ENCODE results near the gene FGF22.
A peak's percentile ranks its signal among the peaks of the same experiment; 100 is the strongest.
"Not testable (repeated sequence)": the region's sequence is repeated elsewhere in the genome, so short reads cannot be mapped to it uniquely, and the experiment has no call there.

Gene FGF22

DNA sequence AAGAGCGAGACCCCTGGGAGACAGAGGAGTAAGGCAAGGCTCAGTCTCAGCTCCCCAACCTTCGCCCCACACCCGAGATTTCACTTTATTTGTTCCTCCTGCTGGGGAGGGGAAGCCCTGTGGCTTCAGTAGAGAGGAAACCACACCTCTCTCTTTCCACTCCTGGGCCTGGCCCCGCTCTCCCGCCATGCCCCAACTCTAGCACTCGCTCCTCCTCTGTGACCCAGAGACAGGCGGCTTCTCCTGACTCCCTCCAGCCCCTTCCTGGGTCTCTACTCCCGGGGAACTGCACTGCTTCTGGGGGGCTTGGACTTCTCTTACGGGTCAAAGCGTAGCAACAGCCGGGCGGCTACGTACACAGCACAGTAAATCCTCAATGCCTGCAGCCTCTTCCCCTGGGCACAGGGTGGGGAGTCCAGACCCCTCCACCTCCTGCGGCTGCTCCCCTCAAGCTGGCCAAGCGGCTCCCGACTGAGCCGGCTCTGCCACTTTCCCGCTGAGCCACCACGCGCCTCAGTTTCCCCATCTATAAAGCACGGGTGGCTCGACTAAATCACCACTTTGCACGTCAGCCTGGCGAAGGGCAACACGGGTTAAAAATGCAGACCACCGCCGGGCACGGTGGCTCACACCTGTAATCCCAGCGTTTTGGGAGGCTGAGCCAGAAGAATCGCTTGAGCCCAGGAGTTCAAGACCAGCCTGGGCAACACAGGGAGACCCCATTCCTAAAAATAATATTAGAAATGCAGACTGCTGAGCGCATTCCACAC, 21.9 kb downstream of the FGF22 start:
- DNase-seq, result peak; percentile 73 to 76

- DNase-seq, result peak; percentile 66 to 73
Measured at GRCh38 chr19:662207-662961, 22.7 kb downstream of the FGF22 start.

DNA sequence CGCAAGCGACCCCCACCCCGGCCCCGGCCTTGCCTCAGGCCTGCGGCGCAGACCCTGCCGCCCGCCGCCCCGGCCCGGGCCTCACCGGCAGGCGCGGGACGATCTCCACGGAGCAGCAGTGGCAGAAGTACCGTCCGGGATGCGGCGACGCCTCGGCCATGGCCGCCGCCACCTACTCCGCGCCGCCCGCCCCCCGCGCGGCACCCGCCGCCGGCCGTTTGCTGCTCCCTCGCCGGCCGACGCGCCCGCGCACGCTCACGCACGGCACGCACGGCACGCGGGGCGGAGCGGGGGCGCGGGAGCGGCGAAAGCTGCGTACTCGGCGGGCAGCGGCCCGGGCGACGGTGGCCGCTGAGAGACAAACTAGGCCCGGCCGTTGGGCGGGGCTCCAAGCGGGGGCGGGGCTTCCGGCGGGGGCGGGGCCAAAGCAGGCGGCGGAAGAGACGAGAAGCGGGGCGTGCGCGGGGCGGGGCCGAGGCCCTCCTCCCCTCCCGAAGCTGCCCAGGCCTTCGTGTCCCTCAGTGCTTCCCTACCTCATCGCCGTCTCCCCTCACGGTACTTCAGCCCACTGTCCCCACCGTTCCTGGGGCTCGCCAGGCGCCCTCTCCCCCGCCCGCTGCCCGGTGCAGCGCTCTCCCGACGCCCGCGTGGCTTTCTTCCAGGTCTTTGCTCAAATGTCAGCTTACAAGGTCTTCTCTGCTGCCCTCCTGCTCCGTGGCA, 23.4 kb downstream of the FGF22 start, which contains the start of gene RNF126:
Gene RNF126, minus strand, starts transcription at position 253 of the 720 bp plus-strand sequence. Its CDS starts 93 bp downstream, at position 160.
- DNase-seq, result peak; percentile 92 to 94

DNA sequence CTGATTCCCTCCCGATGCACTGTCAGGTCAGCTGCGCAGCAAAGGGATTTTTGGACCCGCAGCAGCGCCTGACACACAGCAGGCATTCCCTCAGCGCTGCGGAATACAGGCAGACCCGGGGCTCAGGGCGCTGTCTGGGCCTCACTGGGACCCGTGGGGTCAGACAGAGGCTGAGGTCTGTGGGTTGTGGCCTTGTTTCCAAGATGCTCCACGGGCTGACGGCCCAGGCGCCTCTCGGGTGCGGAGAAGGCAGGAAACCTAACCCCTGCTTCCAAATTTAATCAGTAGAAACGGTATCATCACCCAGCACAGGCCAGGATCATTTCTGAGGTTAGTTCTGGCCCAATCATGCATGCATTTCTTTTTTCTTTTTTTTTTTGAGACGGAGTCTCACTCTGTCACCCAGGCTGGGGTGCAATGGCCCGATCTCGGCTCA, 24.0 kb downstream of the FGF22 start:
- DNase-seq, result no peak

DNA sequence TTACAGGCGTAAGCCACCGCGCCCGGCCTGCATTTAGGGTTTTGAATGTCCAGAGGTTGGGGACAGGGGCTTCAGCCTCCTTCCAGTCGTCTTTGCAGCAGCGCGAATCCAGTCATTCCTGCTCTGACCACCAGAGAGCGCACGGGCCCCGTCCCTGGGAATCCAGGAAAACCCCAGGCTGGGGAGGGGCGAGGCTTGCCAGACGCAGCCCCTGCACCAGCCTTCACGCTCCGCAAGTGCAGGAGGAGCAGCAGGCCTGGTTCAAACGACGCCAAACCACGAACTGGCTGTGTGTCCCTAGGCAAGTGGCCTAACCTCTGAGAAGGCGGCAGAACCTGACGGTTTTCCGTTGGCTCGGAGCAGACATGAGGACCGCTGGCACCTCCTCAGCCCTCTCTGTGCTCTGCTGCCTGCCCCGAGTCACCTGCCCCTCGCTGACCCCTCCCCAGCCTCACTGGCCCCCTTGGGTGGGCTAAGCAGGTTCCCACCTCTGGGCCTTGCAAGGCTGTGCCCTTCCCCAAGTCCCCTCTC, 25.3 kb downstream of the FGF22 start:
- DNase-seq, result peak; percentile 82 to 87

GRCh38 chr19:666985-667573, 27.4 kb downstream of the FGF22 start:
- DNase-seq, result not testable (repeated sequence)

DNA sequence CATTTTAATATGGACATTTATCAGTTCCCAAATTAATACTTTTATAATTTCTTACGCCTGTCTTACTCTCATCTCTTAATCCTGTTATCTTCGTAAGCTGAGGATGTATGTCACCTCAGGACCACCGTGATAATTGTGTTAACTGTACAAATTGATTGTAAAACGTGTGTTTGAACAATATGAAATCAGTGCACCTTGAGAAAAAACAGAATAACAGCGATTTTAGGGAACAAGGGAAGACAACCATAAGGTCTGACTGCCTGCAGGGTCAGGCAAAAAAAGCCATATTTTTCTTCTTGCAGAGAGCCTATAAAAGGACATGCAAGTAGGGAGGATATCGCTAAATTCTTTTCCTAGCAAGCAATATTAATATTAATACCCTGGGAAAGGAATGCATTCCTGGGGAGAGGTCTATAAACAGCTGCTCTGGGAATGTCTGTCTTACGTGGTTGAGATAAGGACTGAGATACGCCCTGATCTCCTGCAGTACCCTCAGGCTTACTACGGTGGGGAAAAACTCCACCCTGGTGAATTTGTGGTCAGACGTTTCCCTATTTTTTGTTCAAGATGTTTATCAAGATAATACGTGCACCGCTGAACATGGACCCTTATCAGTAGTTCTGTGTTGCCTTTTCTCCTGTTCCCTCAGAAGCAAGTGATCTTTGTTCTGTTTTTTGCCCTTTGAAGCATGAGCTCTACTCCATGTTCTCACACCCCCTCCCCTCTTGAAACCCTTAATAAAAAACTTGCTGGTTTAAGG, 29.2 kb downstream of the FGF22 start:
- DNase-seq, result not testable (repeated sequence)

- no peak for DNase-seq
Measured at GRCh38 chr19:670609-671075, 31.0 kb downstream of the FGF22 start.

- no peak for DNase-seq
Measured at GRCh38 chr19:674282-675151, 34.8 kb downstream of the FGF22 start.

GRCh38 chr19:676007-676338, 36.3 kb downstream of the FGF22 start:
- no peak for DNase-seq

- DNase-seq, result no peak
Measured at GRCh38 chr19:676339-677105, 36.8 kb downstream of the FGF22 start, which contains the start of gene FSTL3. FSTL3 (plus strand) TSS chr19:676392; CDS start chr19:676424, 32 bp downstream.

GRCh38 chr19:677201-677600, 37.5 kb downstream of the FGF22 start:
- DNase-seq, result no peak

DNA sequence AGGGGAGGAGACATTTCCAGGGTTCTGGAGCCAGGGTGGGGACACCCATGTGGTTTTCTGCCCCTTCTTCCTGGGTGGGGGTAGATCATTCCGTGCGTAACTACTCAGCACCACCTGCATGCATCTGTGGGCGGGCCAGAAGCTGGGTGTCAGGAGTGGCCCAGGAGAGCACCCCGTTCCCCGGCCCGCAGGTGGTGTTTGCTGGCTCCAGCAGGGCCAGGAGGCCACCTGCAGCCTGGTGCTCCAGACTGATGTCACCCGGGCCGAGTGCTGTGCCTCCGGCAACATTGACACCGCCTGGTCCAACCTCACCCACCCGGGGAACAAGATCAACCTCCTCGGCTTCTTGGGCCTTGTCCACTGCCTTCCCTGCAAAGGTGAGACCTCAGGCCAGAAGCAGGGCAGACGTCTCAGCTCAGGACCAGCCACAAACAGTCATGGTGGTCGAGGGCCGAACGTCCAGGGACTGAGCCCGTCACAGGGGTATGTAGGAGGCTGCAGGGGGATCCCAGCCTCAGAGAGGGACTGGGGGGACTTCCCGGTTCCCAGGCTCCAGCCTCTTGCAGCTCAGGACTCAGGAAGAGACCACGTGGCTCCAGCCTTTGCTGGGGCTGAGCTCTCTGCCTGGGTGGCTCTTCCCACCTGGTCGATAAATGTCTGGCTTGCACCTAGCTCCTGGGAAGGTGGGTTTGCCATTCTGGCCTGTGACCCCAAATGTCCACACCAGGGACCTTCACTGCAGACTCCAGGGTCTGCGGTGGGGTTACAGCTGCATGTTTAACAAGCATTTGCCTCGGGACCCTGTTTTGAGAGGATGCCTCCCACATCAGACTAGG, 38.1 kb downstream of the FGF22 start:
- DNase-seq, result no peak

DNA sequence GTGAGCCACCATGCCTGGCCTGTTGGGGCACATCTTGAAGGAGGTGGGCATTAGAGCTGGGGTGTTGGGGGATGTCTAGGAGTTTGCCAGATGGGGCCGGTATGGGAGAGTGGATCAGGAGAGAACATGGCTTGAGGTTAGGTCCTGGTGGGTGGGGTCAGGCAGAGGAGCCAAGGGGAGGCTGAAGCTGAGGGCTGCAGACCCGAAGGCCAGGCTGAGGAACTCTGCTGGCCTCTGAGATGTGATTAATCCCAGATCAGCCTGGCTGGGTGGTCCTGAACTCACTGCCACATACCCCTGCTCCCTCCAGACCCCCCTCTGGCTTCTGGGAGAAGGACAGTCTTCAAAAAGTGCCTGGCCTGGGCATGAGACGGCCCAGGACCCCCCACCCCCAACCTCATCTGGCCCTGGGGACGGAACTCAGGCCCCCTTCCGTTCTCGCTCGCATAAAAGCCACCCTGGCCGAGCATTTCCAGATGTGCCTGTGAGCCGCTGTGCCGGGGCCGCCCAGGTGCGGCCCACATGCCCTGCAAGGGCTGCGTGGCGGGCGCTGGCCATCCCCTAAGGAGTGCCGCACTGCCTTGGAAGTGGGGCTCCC, 39.2 kb downstream of the FGF22 start:
- DNase-seq, result no peak

DNA sequence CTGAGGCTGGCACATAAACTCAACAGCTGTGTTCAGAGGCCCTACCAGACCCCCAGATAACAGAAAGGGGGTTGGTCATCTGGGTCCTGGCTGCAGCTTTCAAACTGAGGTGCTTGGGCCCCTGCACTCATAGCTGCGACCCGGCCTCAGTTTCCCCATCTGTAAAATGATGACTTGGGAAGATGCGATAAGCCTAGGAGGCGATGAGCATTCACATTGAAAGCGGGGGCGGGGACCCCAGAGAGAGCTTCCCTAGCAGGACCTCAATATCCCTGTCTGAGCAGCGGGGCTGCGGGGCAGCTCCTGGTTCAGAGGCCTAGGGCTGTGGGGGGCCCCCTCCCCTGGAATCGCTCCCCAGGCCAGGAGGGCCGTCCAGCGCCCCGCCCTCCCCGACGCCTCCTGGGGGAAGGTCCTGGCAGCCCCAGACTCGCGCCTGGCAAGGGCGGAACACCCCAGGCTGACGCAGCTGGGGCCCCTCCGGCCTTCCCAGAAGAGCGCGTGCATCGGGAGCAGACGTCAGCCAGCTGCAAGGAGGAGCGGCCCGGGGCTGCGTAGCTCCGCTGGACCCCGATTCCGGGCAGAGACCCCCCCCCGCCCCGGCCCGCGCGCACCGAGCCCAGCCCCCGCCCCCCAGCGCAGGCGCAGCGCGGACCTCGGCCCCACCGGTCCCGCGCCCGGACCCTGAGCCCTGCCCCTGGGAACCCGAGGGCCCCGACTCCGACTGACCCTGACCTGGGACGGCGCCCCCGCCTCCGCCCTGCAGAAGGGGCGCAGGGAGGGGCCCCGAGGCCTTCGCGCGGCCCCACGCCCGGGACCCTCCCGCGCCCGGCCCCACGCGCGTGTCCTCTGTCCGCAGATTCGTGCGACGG, 40.0 kb downstream of the FGF22 start:
- peak; percentile 18 to 55 for DNase-seq

- peak; percentile 100 for DNase-seq
Measured at GRCh38 chr19:680287-681028, 40.8 kb downstream of the FGF22 start.

Data from CD4-positive, alpha-beta T cell treated with Interleukin-1 beta for 1 hour (primary cell).